Measurements from ENCODE around the gene JMJD6.
"Not testable (repeated sequence)": the region's sequence is repeated elsewhere in the genome, so short reads cannot be mapped to it uniquely, and the experiment has no call there.

The JMJD6 gene

GRCh38 chr17:76737676-76738467, 11.5 kb upstream of the JMJD6 start, which contains the start of gene MFSD11:
Gene MFSD11, plus strand, starts transcription at chr17:76738119. Its CDS starts 234 bp downstream, at chr17:76738353.
- peak; percentile 93 for DNase-seq
- in situ Hi-C loops (cut with HindIII; ENCODE audit: low pct_ligation_motif_present, low pct_unique_long_range_greater_than_20kb, low sequenced_read_pairs), result no loop called here

- in situ Hi-C loops (cut with HindIII; ENCODE audit: low pct_ligation_motif_present, low pct_unique_long_range_greater_than_20kb, low sequenced_read_pairs), result no loop called here
- peak; percentile 99 for DNase-seq
These were observed 10.8 kb upstream of the JMJD6 start, which contains the start of gene SRSF2 for GRCh38 chr17:76737082-76737675. Gene SRSF2, minus strand, starts transcription at chr17:76737331. Its CDS starts 171 bp downstream, at chr17:76737160.

- in situ Hi-C loops (cut with HindIII; ENCODE audit: low pct_ligation_motif_present, low pct_unique_long_range_greater_than_20kb, low sequenced_read_pairs), result no loop called here
- DNase-seq, result peak; percentile 66
These were observed 10.1 kb upstream of the JMJD6 start for GRCh38 chr17:76736349-76737081.

- in situ Hi-C loops (cut with HindIII; ENCODE audit: low pct_ligation_motif_present, low pct_unique_long_range_greater_than_20kb, low sequenced_read_pairs), result no loop called here
These were observed 9.4 kb upstream of the JMJD6 start for GRCh38 chr17:76735586-76736348.

GRCh38 chr17:76735006-76735405, 8.6 kb upstream of the JMJD6 start:
- peak; percentile 46 for DNase-seq
- in situ Hi-C loops (cut with HindIII; ENCODE audit: low pct_ligation_motif_present, low pct_unique_long_range_greater_than_20kb, low sequenced_read_pairs), result no loop called here

More at GRCh38 chr17:76735586-76736348, 9.4 kb upstream of the JMJD6 start:
- DNase-seq, result no peak

- DNase-seq, result no peak
- in situ Hi-C loops (cut with HindIII; ENCODE audit: low pct_ligation_motif_present, low pct_unique_long_range_greater_than_20kb, low sequenced_read_pairs), result no loop called here
These were observed 7.9 kb upstream of the JMJD6 start for GRCh38 chr17:76734080-76734840.

- no peak for DNase-seq
- in situ Hi-C loops (cut with HindIII; ENCODE audit: low pct_ligation_motif_present, low pct_unique_long_range_greater_than_20kb, low sequenced_read_pairs), result no loop called here
These were observed 7.2 kb upstream of the JMJD6 start for GRCh38 chr17:76733618-76733957.

GRCh38 chr17:76732734-76733617, 6.6 kb upstream of the JMJD6 start:
- in situ Hi-C loops (cut with HindIII; ENCODE audit: low pct_ligation_motif_present, low pct_unique_long_range_greater_than_20kb, low sequenced_read_pairs), result no loop called here
- DNase-seq, result no peak

GRCh38 chr17:76731800-76732733, 5.7 kb upstream of the JMJD6 start:
- DNase-seq; in situ Hi-C loops (cut with HindIII; ENCODE audit: low pct_ligation_motif_present, low pct_unique_long_range_greater_than_20kb, low sequenced_read_pairs): not testable (repeated sequence)

GRCh38 chr17:76727745-76728456, 1.5 kb upstream of the JMJD6 start:
- in situ Hi-C loops (cut with HindIII; ENCODE audit: low pct_ligation_motif_present, low pct_unique_long_range_greater_than_20kb, low sequenced_read_pairs), result no loop called here
- DNase-seq, result peak; percentile 74

- in situ Hi-C loops (cut with HindIII; ENCODE audit: low pct_ligation_motif_present, low pct_unique_long_range_greater_than_20kb, low sequenced_read_pairs), result no loop called here
- DNase-seq, result peak; percentile 86
These were observed 641 bp upstream of the JMJD6 start, which contains the start of gene METTL23 for GRCh38 chr17:76726776-76727718. Gene METTL23, plus strand, starts transcription at chr17:76726839. Its CDS starts 2,872 bp downstream, at chr17:76729711.

GRCh38 chr17:76725580-76726230, 701 bp downstream of the JMJD6 start:
- no peak for DNase-seq
- in situ Hi-C loops (cut with HindIII; ENCODE audit: low pct_ligation_motif_present, low pct_unique_long_range_greater_than_20kb, low sequenced_read_pairs), result no loop called here

- DNase-seq, result no peak
- in situ Hi-C loops (cut with HindIII; ENCODE audit: low pct_ligation_motif_present, low pct_unique_long_range_greater_than_20kb, low sequenced_read_pairs), result no loop called here
These were observed 2.6 kb downstream of the JMJD6 start for GRCh38 chr17:76723812-76724211.

GRCh38 chr17:76722977-76723376, 3.4 kb downstream of the JMJD6 start:
- DNase-seq; in situ Hi-C loops (cut with HindIII; ENCODE audit: low pct_ligation_motif_present, low pct_unique_long_range_greater_than_20kb, low sequenced_read_pairs): not testable (repeated sequence)
